ENCODE results near the gene VPS18. TPM values are rescaled to one million over a fixed set of nuclear protein-coding genes. Genes with fewer than 3 reads are reported as not detected.
A peak's percentile ranks its signal among the peaks of the same experiment; 100 is the strongest.

Gene VPS18
- total RNA-seq, 1 donor from 2014 or later = 8.0 TPM

- Mint-ChIP-seq H3K27me3 (ENCODE audit: insufficient read depth, low read depth) (peaks cover 46% of the 10 kb centered on the region), H3K36me3 (no peaks in the 10 kb centered on the region), H3K4me1 (peaks cover 33% of the 10 kb centered on the region), H3K9me3 (no peaks in the 10 kb centered on the region), H3K27ac (no peak overlapping the region), H3K4me3 (no peak overlapping the region)
- H3K79me2 ChIP-seq (ENCODE audit: low read depth) = no peaks in the 10 kb centered on the region
- no peak for TF ChIP-seq EZH2 (IDR thresholded peaks at IDR 0.05)
- H3K4me3 ChIP-seq = no peak overlapping the region
- no peak overlapping the region for H3K9ac ChIP-seq
- no peak for DNase-seq (ENCODE audit: low spot score)
- no peaks in the 10 kb centered on the region for H3K36me3 ChIP-seq
- H3F3A ChIP-seq (ENCODE audit: low read depth) = peaks cover 22% of the 10 kb centered on the region
- no peak overlapping the region for H2AFZ ChIP-seq (replicated peaks)
- H4K20me1 ChIP-seq (ENCODE audit: low read depth) = peaks cover 25% of the 10 kb centered on the region
- peaks cover 26% of the 10 kb centered on the region for H3K4me1 ChIP-seq
- no peaks in the 10 kb centered on the region for H3K9me3 ChIP-seq (ENCODE audit: low read depth)
- peaks cover 71% of the 10 kb centered on the region for H3K27me3 ChIP-seq
- H3K4me2 ChIP-seq = no peak overlapping the region
- no peak overlapping the region for H3K27ac ChIP-seq
Measured at GRCh38 chr15:40933517-40933902, 39.3 kb downstream of the VPS18 start.

- Mint-ChIP-seq H3K4me1 (peaks cover 29% of the 10 kb centered on the region), H3K4me3 (no peak overlapping the region), H3K27me3 (ENCODE audit: insufficient read depth, low read depth) (peaks cover 39% of the 10 kb centered on the region), H3K9me3 (no peaks in the 10 kb centered on the region), H3K27ac (no peak overlapping the region), H3K36me3 (no peaks in the 10 kb centered on the region)
- Histone ChIP-seq H3K4me1 (peaks cover 16% of the 10 kb centered on the region), H3K27me3 (peaks cover 61% of the 10 kb centered on the region), H4K20me1 (ENCODE audit: low read depth) (peaks cover 15% of the 10 kb centered on the region), H3K4me3 (no peak overlapping the region), H3K36me3 (no peaks in the 10 kb centered on the region), H3K79me2 (ENCODE audit: low read depth) (no peaks in the 10 kb centered on the region), H3K9me3 (ENCODE audit: low read depth) (no peaks in the 10 kb centered on the region), H3F3A (ENCODE audit: low read depth) (peaks cover 13% of the 10 kb centered on the region), H3K9ac (no peak overlapping the region), H3K27ac (no peak overlapping the region), H3K4me2 (no peak overlapping the region), H2AFZ (replicated peaks) (no peak overlapping the region)
- TF ChIP-seq CTCF (IDR thresholded peaks at IDR 0.05) (no peak), EZH2 (IDR thresholded peaks at IDR 0.05) (no peak), EZH2phosphoT487 (IDR thresholded peaks at IDR 0.05) (no peak)
- DNase-seq (ENCODE audit: low spot score) = no peak
Measured at GRCh38 chr15:40934457-40934856, 40.2 kb downstream of the VPS18 start.

- TF ChIP-seq EZH2 (IDR thresholded peaks at IDR 0.05) (no peak), CTCF (IDR thresholded peaks at IDR 0.05) (no peak), EZH2phosphoT487 (IDR thresholded peaks at IDR 0.05) (no peak)
- H3K4me1 ChIP-seq = peaks cover 7% of the 10 kb centered on the region
- Mint-ChIP-seq H3K9me3 (no peaks in the 10 kb centered on the region), H3K4me1 (peaks cover 27% of the 10 kb centered on the region), H3K27me3 (ENCODE audit: insufficient read depth, low read depth) (peaks cover 25% of the 10 kb centered on the region), H3K36me3 (no peaks in the 10 kb centered on the region), H3K4me3 (no peak overlapping the region), H3K27ac (no peak overlapping the region)
- H3F3A ChIP-seq (ENCODE audit: low read depth) = peaks cover 13% of the 10 kb centered on the region
- no peaks in the 10 kb centered on the region for H3K9me3 ChIP-seq (ENCODE audit: low read depth)
- H4K20me1 ChIP-seq (ENCODE audit: low read depth) = peaks cover 1% of the 10 kb centered on the region
- H3K4me2 ChIP-seq = no peak overlapping the region
- no peak for DNase-seq (ENCODE audit: low spot score)
- H3K4me3 ChIP-seq = no peak overlapping the region
- H3K9ac ChIP-seq = no peak overlapping the region
- no peaks in the 10 kb centered on the region for H3K79me2 ChIP-seq (ENCODE audit: low read depth)
- no peak overlapping the region for H2AFZ ChIP-seq (replicated peaks)
- peaks cover 59% of the 10 kb centered on the region for H3K27me3 ChIP-seq
- H3K36me3 ChIP-seq = no peaks in the 10 kb centered on the region
- no peak overlapping the region for H3K27ac ChIP-seq
Measured at GRCh38 chr15:40936234-40936708, 42.0 kb downstream of the VPS18 start.

- H3K27ac Mint-ChIP-seq = peak overlapping the region; percentile 72
- Histone ChIP-seq H2AFZ (replicated peaks) (no peak overlapping the region), H3K4me1 (peaks cover 8% of the 10 kb centered on the region), H4K20me1 (ENCODE audit: low read depth) (no peaks in the 10 kb centered on the region), H3K9ac (no peak overlapping the region), H3K4me2 (no peak overlapping the region), H3K27me3 (peaks cover 55% of the 10 kb centered on the region), H3K27ac (no peak overlapping the region), H3K4me3 (no peak overlapping the region), H3F3A (ENCODE audit: low read depth) (peaks cover 16% of the 10 kb centered on the region), H3K9me3 (ENCODE audit: low read depth) (no peaks in the 10 kb centered on the region), H3K79me2 (ENCODE audit: low read depth) (no peaks in the 10 kb centered on the region), H3K36me3 (no peaks in the 10 kb centered on the region)
- H3K9me3 Mint-ChIP-seq = no peaks in the 10 kb centered on the region
- no peak overlapping the region for H3K4me3 Mint-ChIP-seq
- H3K36me3 Mint-ChIP-seq = no peaks in the 10 kb centered on the region
- DNase-seq (ENCODE audit: low spot score) = peak; percentile 63
- H3K27me3 Mint-ChIP-seq (ENCODE audit: insufficient read depth, low read depth) = peaks cover 23% of the 10 kb centered on the region
- TF ChIP-seq EZH2 (IDR thresholded peaks at IDR 0.05) (no peak), CTCF (IDR thresholded peaks at IDR 0.05) (peak; percentile 33)
- peaks cover 22% of the 10 kb centered on the region for H3K4me1 Mint-ChIP-seq
Measured at GRCh38 chr15:40936709-40937666, 42.7 kb downstream of the VPS18 start.

Measured in neural progenitor cell (in vitro differentiated cells).